Naive thymus-derived CD4-positive, alpha-beta T cell (primary cell): ENCODE results near the gene OLFML2A. TPM values are rescaled to one million over a fixed set of nuclear protein-coding genes. Genes with fewer than 3 reads are reported as not detected.
A peak's percentile ranks its signal among the peaks of the same experiment; 100 is the strongest.
"Not testable (repeated sequence)": the region's sequence is repeated elsewhere in the genome, so short reads cannot be mapped to it uniquely, and the experiment has no call there.

Experiments
- ATAC-seq: fragments of 150-1000 bp; cut with Tn5 transposase; 2 replicates; pipeline ENCODE4 v1.10.0; 2021; ENCODE audit warnings: mild to moderate bottlenecking, moderate library complexity
- CTCF ChIA-PET: fragments of 350-600 bp; sonication (Branson Sonifier 250); formaldehyde crosslinking; loops from one replicate; lab custom pipeline; 2021; ENCODE audit warnings: antibody characterized with exemption; lab: Charles Lee
- POLR2A ChIA-PET: fragments of 350-600 bp; sonication (Branson Sonifier 250); formaldehyde crosslinking; loops from one replicate; lab custom pipeline; 2021; ENCODE audit warnings: antibody characterized with exemption, inconsistent platforms; lab: Charles Lee
- DNase-seq, 9 donors: peaks; one replicate each; pipeline versions ENCODE4 v3.0.0 to v3.0.0-alpha.2; 2020 to 2022; ENCODE audit warnings: mixed read lengths in 1 of 9
- H3K27ac ChIP-seq: one replicate; pipeline ENCODE4 v1.7.0; 2013; ENCODE audit warnings: mild to moderate bottlenecking, low read depth, low read length, moderate library complexity
- H3K27me3 ChIP-seq, 2 donors: one replicate each; pipeline ENCODE4 v1.7.0; 2013; ENCODE audit warnings: low read length in 2 of 2, mild to moderate bottlenecking in 2 of 2, moderate library complexity in 2 of 2; ENCODE audit not compliant: control insufficient read depth in 2 of 2, insufficient read depth in 2 of 2
- H3K36me3 ChIP-seq, 3 experiments: 1 replicate in 2 of 3; 2 replicates in 1 of 3; pipeline ENCODE4 v1.7.0; 2013; ENCODE audit warnings: low read length in 3 of 3, mild to moderate bottlenecking in 3 of 3, moderate library complexity in 1 of 3; ENCODE audit not compliant: insufficient read depth in 3 of 3, control insufficient read depth in 2 of 3
- H3K4me1 ChIP-seq, 2 donors: one replicate each; pipeline ENCODE4 v1.7.0; 2013; ENCODE audit warnings: low read length in 2 of 2, mild to moderate bottlenecking in 2 of 2, moderate library complexity in 1 of 2; ENCODE audit not compliant: control insufficient read depth in 2 of 2, insufficient read depth in 2 of 2
- H3K4me3 ChIP-seq: 2 replicates; pipeline ENCODE4 v1.7.0; 2013; ENCODE audit warnings: mild to moderate bottlenecking, low read length
- H3K9me3 ChIP-seq, 3 experiments: 1 replicate in 2 of 3; 2 replicates in 1 of 3; pipeline ENCODE4 v1.7.0; 2013; ENCODE audit warnings: low read length in 3 of 3; ENCODE audit not compliant: control insufficient read depth in 2 of 3
- H3K27ac Mint-ChIP-seq, 9 donors: one replicate each; pipeline ENCODE4 v1.8.0; 2020 to 2022; ENCODE audit warnings: mixed read lengths in 9 of 9, mild to moderate bottlenecking in 8 of 9, moderate library complexity in 5 of 9, inconsistent platforms in 2 of 9
- H3K27me3 Mint-ChIP-seq, 5 donors: one replicate each; pipeline ENCODE4 v1.8.0; 2021 to 2022; ENCODE audit warnings: mixed read lengths in 5 of 5, mild to moderate bottlenecking in 1 of 5
- H3K36me3 Mint-ChIP-seq, 5 donors: one replicate each; pipeline ENCODE4 v1.8.0; 2020 to 2022; ENCODE audit warnings: mixed read lengths in 5 of 5, mild to moderate bottlenecking in 3 of 5, inconsistent platforms in 1 of 5
- H3K4me1 Mint-ChIP-seq, 7 donors: one replicate each; pipeline ENCODE4 v1.8.0; 2020 to 2022; ENCODE audit warnings: mixed read lengths in 7 of 7, mild to moderate bottlenecking in 3 of 7, inconsistent platforms in 1 of 7
- H3K4me3 Mint-ChIP-seq, 10 donors: one replicate each; pipeline ENCODE4 v1.8.0; 2020 to 2022; ENCODE audit warnings: mild to moderate bottlenecking in 10 of 10, mixed read lengths in 10 of 10, moderate library complexity in 6 of 10, inconsistent platforms in 2 of 10
- H3K9me3 Mint-ChIP-seq, 11 donors: one replicate each; pipeline ENCODE4 v1.8.0; 2020 to 2022; ENCODE audit warnings: mixed read lengths in 11 of 11, mild to moderate bottlenecking in 4 of 11, inconsistent platforms in 1 of 11, moderate library complexity in 1 of 11
- intact Hi-C, 2 donors: fragments of 100-400 bp; cut with micrococcal nuclease; formaldehyde crosslinking; loops; one replicate each; pipeline ENCODE4 v1.15.1; 2023
- polyA plus RNA-seq, 2 donors: library from polyadenylated mRNA; unstranded; fragments of 300-500 nt; fragmentation: Illumina TruSeq; gene quantifications; one replicate each; pipeline ENCODE4 v1.2.3, GENCODE V29; 2021
- total RNA-seq, 6 experiments: library from RNA in 5 of 6; stranded (reverse) in 5 of 6; gene quantifications; 1 replicate in 5 of 6; 2 replicates in 1 of 6; pipeline ENCODE4 v1.2.3 and lab custom pipeline; 2021 to 2026

OLFML2A gene
- total and polyA plus RNA-seq, 7 experiments from 2014 or later: 0.51 TPM; not detected in 6

GRCh38 chr9:124844291-124844690, 67.4 kb downstream of the OLFML2A start:
- Histone ChIP-seq H3K4me3 (no peak overlapping the region), H3K27ac (no peak overlapping the region), H3K4me1 (no peaks in the 10 kb centered on the region), H3K27me3 (peaks cover 0 to 2% of the 10 kb centered on the region in 2 donors), H3K36me3 (no peaks in the 10 kb centered on the region), H3K9me3 (no peaks in the 10 kb centered on the region)
- CTCF ChIA-PET: interaction anchor here (0.6 kb wide), 1 partner anchor 55 kb away, joined by 4 read pairs; no protein-coding TSS in a partner anchor
- POLR2A ChIA-PET: no interaction called here
- Mint-ChIP-seq H3K4me3 (no peak overlapping the region), H3K36me3 (no peaks in the 10 kb centered on the region), H3K27me3 (peaks cover 9 to 21% (median 10%) of the 10 kb centered on the region in 5 donors), H3K27ac (no peak overlapping the region), H3K4me1 (peaks cover 0 to 2% (median 0%) of the 10 kb centered on the region in 7 donors), H3K9me3 (peaks cover 0 to 2% (median 0%) of the 10 kb centered on the region in 11 donors)
- intact Hi-C loops: no loop called here
- DNase-seq: no peak
- ATAC-seq: no peak

- H3K4me3 Mint-ChIP-seq, H3K9me3 Mint-ChIP-seq, H3K36me3 Mint-ChIP-seq, CTCF ChIA-PET, intact Hi-C loops, H3K27me3 ChIP-seq, H3K27ac Mint-ChIP-seq, H3K4me1 ChIP-seq, H3K27ac ChIP-seq, DNase-seq, H3K36me3 ChIP-seq, ATAC-seq, H3K4me1 Mint-ChIP-seq, H3K4me3 ChIP-seq, H3K9me3 ChIP-seq: not testable (repeated sequence)
- H3K27me3 Mint-ChIP-seq: peaks cover 13 to 21% (median 15%) of the 10 kb centered on the region in 5 donors
- POLR2A ChIA-PET: interaction anchor here (2.5 kb wide), 1 partner anchor 15 kb away, joined by 6 read pairs; the partner anchor contains the start of gene RPL35
Observed at GRCh38 chr9:124846467-124846866, 69.5 kb downstream of the OLFML2A start.

DNA sequence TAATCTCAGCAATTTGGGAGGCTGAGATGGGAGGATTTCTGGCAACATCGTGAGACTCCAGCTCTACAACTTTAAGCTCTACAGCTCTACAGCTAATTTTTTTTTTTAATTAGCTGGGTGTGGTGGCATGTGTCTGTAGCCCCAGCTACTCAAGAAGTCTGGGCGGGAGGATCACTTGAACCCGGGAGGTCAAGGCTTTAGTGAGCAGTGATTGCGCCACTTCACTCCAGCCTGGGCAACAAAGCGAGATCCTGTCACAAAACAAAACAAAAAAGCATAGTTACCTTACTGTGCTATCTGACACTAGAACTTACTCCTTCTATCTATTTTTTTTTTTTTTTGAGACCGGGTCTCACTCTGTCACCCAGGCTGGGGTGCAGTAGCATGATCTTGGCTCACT, 70.0 kb downstream of the OLFML2A start:
- Histone ChIP-seq H3K36me3 (no peaks in the 10 kb centered on the region), H3K4me1 (no peaks in the 10 kb centered on the region), H3K4me3 (no peak overlapping the region), H3K27ac (no peak overlapping the region), H3K27me3 (no peaks in the 10 kb centered on the region), H3K9me3 (no peaks in the 10 kb centered on the region)
- ATAC-seq (no peak), DNase-seq (no peak)
- H3K9me3 Mint-ChIP-seq: peaks cover 0 to 2% (median 0%) of the 10 kb centered on the region in 11 donors
- H3K36me3 Mint-ChIP-seq: no peaks in the 10 kb centered on the region
- ChIA-PET CTCF (no interaction called here), POLR2A (interaction anchor here (2.5 kb wide), 1 partner anchor 14 kb away, joined by 6 read pairs; the partner anchor contains the start of gene RPL35)
- H3K4me3 Mint-ChIP-seq: no peak overlapping the region
- H3K27me3 Mint-ChIP-seq: peaks cover 13 to 23% (median 15%) of the 10 kb centered on the region in 5 donors
- H3K27ac Mint-ChIP-seq: no peak overlapping the region
- intact Hi-C loops: no loop called here
- H3K4me1 Mint-ChIP-seq: no peaks in the 10 kb centered on the region

GRCh38 chr9:124849801-124850200, 72.9 kb downstream of the OLFML2A start:
- Mint-ChIP-seq H3K4me3 (no peak overlapping the region), H3K36me3 (no peaks in the 10 kb centered on the region), H3K27me3 (peaks cover 8 to 23% (median 15%) of the 10 kb centered on the region in 5 donors), H3K9me3 (no peaks in the 10 kb centered on the region), H3K4me1 (peaks cover 4 to 9% (median 6%) of the 10 kb centered on the region in 7 donors), H3K27ac (no peak overlapping the region)
- H3K36me3 ChIP-seq: no peaks in the 10 kb centered on the region
- no peaks in the 10 kb centered on the region for H3K27me3 ChIP-seq
- POLR2A ChIA-PET: no interaction called here
- DNase-seq (no peak), ATAC-seq (no peak)
- CTCF ChIA-PET: no interaction called here
- no peak overlapping the region for H3K27ac ChIP-seq
- H3K9me3 ChIP-seq: no peaks in the 10 kb centered on the region
- peaks cover 8% of the 10 kb centered on the region in 2 donors for H3K4me1 ChIP-seq
- intact Hi-C loops: loop anchor here (5.0 to 10.0 kb wide), 5 partner anchors 235 to 1582 kb away; partner anchors contain the start of genes PSMB7 (in 1 of the 2), SCAI (in 1 of the 2) and STRBP (in 1 of the 2)
- no peak overlapping the region for H3K4me3 ChIP-seq

- POLR2A ChIA-PET: interaction anchor here (1.5 to 2.9 kb wide), 3 partner anchors 9 to 83 kb away, joined by 3 to 14 read pairs (median 7); partner anchors contain the start of genes ARPC5L, NR6A1 and RPL35
- Mint-ChIP-seq H3K4me3 (peak overlapping the region in 7 of 10 donors; percentile 6 to 79 (median 68)), H3K27me3 (peaks cover 6 to 21% (median 12%) of the 10 kb centered on the region in 5 donors), H3K27ac (no peak overlapping the region), H3K9me3 (no peaks in the 10 kb centered on the region), H3K4me1 (peaks cover 4 to 12% (median 6%) of the 10 kb centered on the region in 7 donors), H3K36me3 (peaks cover 0 to 2% (median 0%) of the 10 kb centered on the region in 5 donors)
- peak overlapping the region; percentile 50 for H3K4me3 ChIP-seq
- DNase-seq (no peak), ATAC-seq (no peak)
- H3K27ac ChIP-seq: no peak overlapping the region
- CTCF ChIA-PET: interaction anchor here (0.6 to 5.4 kb wide), 11 partner anchors 10 to 1076 kb away, joined by 3 to 66 read pairs (median 3); partner anchors contain the start of genes ARPC5L, NR6A1, OLFML2A and RPL35
- intact Hi-C loops: loop anchor here (2.0 to 10.0 kb wide), 8 partner anchors 43 to 1585 kb away; partner anchors contain the start of genes PSMB7 (in 1 of the 2), SCAI (in 1 of the 2) and STRBP (in 1 of the 2)
- H3K36me3 ChIP-seq: peaks cover 0 to 10% (median under 1%) of the 10 kb centered on the region in 3 experiments
- H3K4me1 ChIP-seq: peaks cover 8% of the 10 kb centered on the region in 2 donors
- H3K27me3 ChIP-seq: no peaks in the 10 kb centered on the region
- no peaks in the 10 kb centered on the region for H3K9me3 ChIP-seq
Observed at GRCh38 chr9:124852121-124852828, 75.3 kb downstream of the OLFML2A start.

DNA sequence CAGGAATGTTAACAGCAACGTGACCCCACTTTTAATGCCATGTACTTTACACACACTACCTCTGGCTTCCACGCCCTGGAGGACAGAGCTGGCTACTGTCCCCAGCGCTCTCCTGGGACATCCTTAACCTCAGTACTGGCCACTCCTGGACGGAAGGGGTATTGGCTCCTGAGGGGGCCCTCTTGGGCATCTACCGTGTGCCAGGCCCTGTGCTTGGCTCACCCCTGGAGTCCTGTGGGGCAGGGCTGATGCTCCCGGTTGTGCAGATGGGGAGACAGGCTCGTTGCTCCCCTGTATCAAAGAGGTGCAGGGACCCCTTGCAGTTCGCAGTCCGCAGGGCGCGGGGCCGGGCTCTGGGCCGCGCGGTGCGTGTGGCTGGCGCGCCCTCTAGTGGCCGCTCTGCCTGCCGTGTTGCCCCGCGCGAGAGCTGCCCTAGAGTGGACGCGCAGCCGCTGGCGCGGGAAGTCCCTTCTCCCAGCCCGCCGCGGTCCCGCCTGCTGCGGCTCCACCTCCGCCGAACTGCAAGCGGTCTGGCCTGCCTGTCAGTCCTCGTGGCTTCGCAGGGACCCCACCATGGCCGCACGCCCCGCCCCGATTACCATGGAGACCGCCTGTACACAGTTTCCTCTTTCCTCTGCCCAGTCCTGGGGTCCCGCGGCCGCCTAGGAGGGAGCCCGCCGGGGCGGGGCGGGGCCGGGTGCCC, 76.0 kb downstream of the OLFML2A start, which contains the start of gene WDR38:
TSS of gene WDR38 (plus strand) at position 632 of the 703 bp plus-strand sequence. CDS start 72 bp downstream, outside the sequence.
- H3K27me3 Mint-ChIP-seq: peaks cover 5 to 16% (median 9%) of the 10 kb centered on the region in 5 donors
- Histone ChIP-seq H3K9me3 (no peaks in the 10 kb centered on the region), H3K27ac (peak within 1 kb of the TSS; percentile 46), H3K27me3 (no peaks in the 10 kb centered on the region), H3K4me1 (peaks cover 8% of the 10 kb centered on the region in 2 donors), H3K36me3 (peaks cover 0 to 17% (median 6%) of the 10 kb centered on the region in 3 experiments), H3K4me3 (peak within 1 kb of the TSS; percentile 50)
- ChIA-PET CTCF (interaction anchor here (0.7 to 5.4 kb wide), 14 partner anchors 9 to 287 kb away, joined by 3 to 66 read pairs (median 3); partner anchors contain the start of genes ARPC5L, NR6A1, OLFML2A and RPL35), POLR2A (interaction anchor here (0.6 to 2.9 kb wide), 5 partner anchors 9 to 392 kb away, joined by 3 to 14 read pairs (median 5); partner anchors contain the start of genes ARPC5L, NR6A1 and RPL35)
- peaks cover 0 to 7% (median 0%) of the 10 kb centered on the region in 5 donors for H3K36me3 Mint-ChIP-seq
- peak within 1 kb of the TSS in 9 of 10 donors; percentile 64 to 79 (median 68) for H3K4me3 Mint-ChIP-seq
- no peaks in the 10 kb centered on the region for H3K9me3 Mint-ChIP-seq
- DNase-seq: peak; percentile 55 to 86 (median 76)
- intact Hi-C loops: loop anchor here (1.0 to 10.0 kb wide), 13 partner anchors 9 to 1586 kb away; partner anchors contain the start of genes ARPC5L (in 1 of the 2), PSMB7 (in 1 of the 2), SCAI (in 1 of the 2) and STRBP (in 1 of the 2)
- peaks cover 4 to 14% (median 6%) of the 10 kb centered on the region in 7 donors for H3K4me1 Mint-ChIP-seq
- peak within 1 kb of the TSS in 3 of 9 donors; percentile 9 to 23 (median 19) for H3K27ac Mint-ChIP-seq
- peak; percentile 95 for ATAC-seq
